CD8-positive, alpha-beta memory T cell (primary cell): ENCODE data around the gene HCK. TPM values are rescaled to one million over a fixed set of nuclear protein-coding genes. Genes with fewer than 3 reads are reported as not detected.
A peak's percentile ranks its signal among the peaks of the same experiment; 100 is the strongest.

Source experiments
- CTCF ChIA-PET: fragments of 350-600 bp; sonication (Branson Sonifier 250); formaldehyde crosslinking; loops from one replicate; lab custom pipeline; 2021; ENCODE audit warnings: antibody characterized with exemption; lab: Charles Lee
- POLR2A ChIA-PET: fragments of 350-600 bp; sonication (Branson Sonifier 250); formaldehyde crosslinking; loops from one replicate; lab custom pipeline; 2021; ENCODE audit warnings: antibody characterized with exemption; lab: Charles Lee
- DNase-seq, 5 donors: peaks; one replicate each; pipeline versions ENCODE4 v3.0.0 to v3.0.0-alpha.2; 2020 to 2022; ENCODE audit warnings: mixed read lengths in 1 of 5
- H3K27ac ChIP-seq: one replicate; pipeline ENCODE4 v1.7.0; 2013; ENCODE audit warnings: low read depth, mild to moderate bottlenecking, low read length, moderate library complexity
- H3K27me3 ChIP-seq: 2 replicates; pipeline ENCODE4 v1.7.0; 2013; ENCODE audit warnings: low read length, mild to moderate bottlenecking; ENCODE audit not compliant: insufficient read depth, poor library complexity, severe bottlenecking
- H3K36me3 ChIP-seq: 2 replicates; pipeline ENCODE4 v1.7.0; 2013; ENCODE audit warnings: mild to moderate bottlenecking, low read length, moderate library complexity; ENCODE audit not compliant: insufficient read depth
- H3K4me1 ChIP-seq: 2 replicates; pipeline ENCODE4 v1.7.0; 2013; ENCODE audit warnings: mild to moderate bottlenecking, low read length, moderate library complexity; ENCODE audit not compliant: insufficient read depth
- H3K4me3 ChIP-seq: 2 replicates; pipeline ENCODE4 v1.7.0; 2013; ENCODE audit warnings: mild to moderate bottlenecking, low read length
- H3K9me3 ChIP-seq: 2 replicates; pipeline ENCODE4 v1.7.0; 2013; ENCODE audit warnings: mild to moderate bottlenecking, low read length
- H3K27ac Mint-ChIP-seq, 8 donors: one replicate each; pipeline ENCODE4 v1.8.0; 2020 to 2021; ENCODE audit warnings: mixed read lengths in 8 of 8, mild to moderate bottlenecking in 6 of 8, inconsistent platforms in 3 of 8, moderate library complexity in 3 of 8
- H3K27me3 Mint-ChIP-seq, 2 donors: one replicate each; pipeline ENCODE4 v1.8.0; 2020 to 2021; ENCODE audit warnings: mixed read lengths in 2 of 2, mild to moderate bottlenecking in 1 of 2, moderate library complexity in 1 of 2
- H3K36me3 Mint-ChIP-seq, 3 donors: one replicate each; pipeline ENCODE4 v1.8.0; 2020 to 2021; ENCODE audit warnings: mixed read lengths in 3 of 3, inconsistent platforms in 1 of 3, mild to moderate bottlenecking in 1 of 3
- H3K4me1 Mint-ChIP-seq, 3 donors: one replicate each; pipeline ENCODE4 v1.8.0; 2020 to 2021; ENCODE audit warnings: mixed read lengths in 3 of 3, inconsistent platforms in 1 of 3, mild to moderate bottlenecking in 1 of 3
- H3K4me3 Mint-ChIP-seq, 7 donors: one replicate each; pipeline ENCODE4 v1.8.0; 2020 to 2021; ENCODE audit warnings: mixed read lengths in 7 of 7, mild to moderate bottlenecking in 6 of 7, moderate library complexity in 4 of 7, inconsistent platforms in 2 of 7
- H3K9me3 Mint-ChIP-seq, 5 donors: one replicate each; pipeline ENCODE4 v1.8.0; 2020 to 2022; ENCODE audit warnings: mixed read lengths in 5 of 5, mild to moderate bottlenecking in 3 of 5, moderate library complexity in 2 of 5, inconsistent platforms in 1 of 5
- polyA plus RNA-seq: library from polyadenylated mRNA; unstranded; fragments of 300-500 nt; fragmentation: Illumina TruSeq; gene quantifications from one replicate; pipeline ENCODE4 v1.2.3, GENCODE V29; 2021
- total RNA-seq, 2 experiments: library from RNA; stranded (reverse); gene quantifications; one replicate each; pipeline ENCODE4 v1.2.3, GENCODE V29; 2021

Gene HCK
- total and polyA plus RNA-seq, 3 experiments from 2014 or later, result 0.28 to 0.53 TPM; not detected in 1

GRCh38 chr20:32078791-32079190 lies 26.7 kb downstream of the HCK start:
- H3K4me3 Mint-ChIP-seq, result no peak overlapping the region
- Histone ChIP-seq H3K4me1 (no peaks in the 10 kb centered on the region), H3K9me3 (no peaks in the 10 kb centered on the region), H3K36me3 (no peaks in the 10 kb centered on the region), H3K27me3 (peaks cover 10% of the 10 kb centered on the region), H3K27ac (no peak overlapping the region), H3K4me3 (no peak overlapping the region)
- ChIA-PET CTCF (no interaction called here), POLR2A (no interaction called here)
- peaks cover 4 to 48% of the 10 kb centered on the region in 2 donors for H3K27me3 Mint-ChIP-seq
- no peaks in the 10 kb centered on the region for H3K9me3 Mint-ChIP-seq
- H3K27ac Mint-ChIP-seq, result no peak overlapping the region
- H3K36me3 Mint-ChIP-seq, result no peaks in the 10 kb centered on the region
- no peak for DNase-seq
- H3K4me1 Mint-ChIP-seq, result no peaks in the 10 kb centered on the region

GRCh38 chr20:32079655-32080109 lies 27.6 kb downstream of the HCK start:
- H3K27ac ChIP-seq, result no peak overlapping the region
- Mint-ChIP-seq H3K9me3 (no peaks in the 10 kb centered on the region), H3K4me1 (no peaks in the 10 kb centered on the region), H3K36me3 (no peaks in the 10 kb centered on the region), H3K4me3 (no peak overlapping the region), H3K27ac (no peak overlapping the region), H3K27me3 (peaks cover 4 to 48% of the 10 kb centered on the region in 2 donors)
- no peaks in the 10 kb centered on the region for H3K4me1 ChIP-seq
- no peaks in the 10 kb centered on the region for H3K36me3 ChIP-seq
- H3K27me3 ChIP-seq, result peaks cover 13% of the 10 kb centered on the region
- ChIA-PET POLR2A (no interaction called here), CTCF (no interaction called here)
- DNase-seq, result no peak
- H3K4me3 ChIP-seq, result no peak overlapping the region
- no peaks in the 10 kb centered on the region for H3K9me3 ChIP-seq

GRCh38 chr20:32080783-32081182 lies 28.7 kb downstream of the HCK start:
- Histone ChIP-seq H3K4me1 (no peaks in the 10 kb centered on the region), H3K36me3 (no peaks in the 10 kb centered on the region), H3K4me3 (no peak overlapping the region), H3K27ac (no peak overlapping the region), H3K9me3 (no peaks in the 10 kb centered on the region), H3K27me3 (peaks cover 13% of the 10 kb centered on the region)
- Mint-ChIP-seq H3K36me3 (no peaks in the 10 kb centered on the region), H3K27ac (no peak overlapping the region), H3K27me3 (peaks cover 4 to 51% of the 10 kb centered on the region in 2 donors), H3K4me1 (no peaks in the 10 kb centered on the region), H3K9me3 (no peaks in the 10 kb centered on the region), H3K4me3 (no peak overlapping the region)
- CTCF ChIA-PET, result interaction anchor here (1.2 kb wide), 1 partner anchor 49 kb away, joined by 3 read pairs; no protein-coding TSS in a partner anchor
- POLR2A ChIA-PET, result no interaction called here
- DNase-seq, result no peak

- Mint-ChIP-seq H3K9me3 (no peaks in the 10 kb centered on the region), H3K4me1 (peaks cover 0 to 1% (median 0%) of the 10 kb centered on the region in 3 donors), H3K36me3 (no peaks in the 10 kb centered on the region), H3K27ac (no peak overlapping the region), H3K27me3 (peaks cover 0 to 45% of the 10 kb centered on the region in 2 donors), H3K4me3 (no peak overlapping the region)
- Histone ChIP-seq H3K4me1 (no peaks in the 10 kb centered on the region), H3K27ac (no peak overlapping the region), H3K27me3 (peaks cover 13% of the 10 kb centered on the region), H3K9me3 (no peaks in the 10 kb centered on the region), H3K36me3 (no peaks in the 10 kb centered on the region), H3K4me3 (no peak overlapping the region)
- no peak for DNase-seq
- ChIA-PET CTCF (no interaction called here), POLR2A (no interaction called here)
Measured at GRCh38 chr20:32083469-32083868, 31.4 kb downstream of the HCK start.

GRCh38 chr20:32087070-32087469 lies 35.0 kb downstream of the HCK start:
- Histone ChIP-seq H3K27ac (no peak overlapping the region), H3K36me3 (no peaks in the 10 kb centered on the region), H3K4me1 (no peaks in the 10 kb centered on the region), H3K9me3 (no peaks in the 10 kb centered on the region), H3K4me3 (no peak overlapping the region), H3K27me3 (peaks cover 13% of the 10 kb centered on the region)
- no peaks in the 10 kb centered on the region for H3K36me3 Mint-ChIP-seq
- no peaks in the 10 kb centered on the region for H3K9me3 Mint-ChIP-seq
- CTCF ChIA-PET, result no interaction called here
- H3K4me1 Mint-ChIP-seq, result peaks cover 0 to 3% (median 0%) of the 10 kb centered on the region in 3 donors
- H3K4me3 Mint-ChIP-seq, result no peak overlapping the region
- POLR2A ChIA-PET, result no interaction called here
- no peak overlapping the region for H3K27ac Mint-ChIP-seq
- no peak for DNase-seq
- H3K27me3 Mint-ChIP-seq, result peaks cover 0 to 31% of the 10 kb centered on the region in 2 donors

GRCh38 chr20:32088759-32089158 lies 36.7 kb downstream of the HCK start:
- H3K9me3 Mint-ChIP-seq, result no peaks in the 10 kb centered on the region
- ChIA-PET CTCF (interaction anchor here (1.2 to 1.3 kb wide), 2 partner anchors 58 to 265 kb away, joined by 3 to 4 read pairs; no protein-coding TSS in a partner anchor), POLR2A (no interaction called here)
- no peaks in the 10 kb centered on the region for H3K4me1 ChIP-seq
- peaks cover 2 to 20% of the 10 kb centered on the region in 2 donors for H3K27me3 Mint-ChIP-seq
- H3K4me3 ChIP-seq, result no peak overlapping the region
- no peak overlapping the region for H3K27ac ChIP-seq
- no peak for DNase-seq
- H3K9me3 ChIP-seq, result no peaks in the 10 kb centered on the region
- H3K36me3 ChIP-seq, result no peaks in the 10 kb centered on the region
- H3K4me3 Mint-ChIP-seq, result no peak overlapping the region
- H3K4me1 Mint-ChIP-seq, result peaks cover 0 to 3% (median 0%) of the 10 kb centered on the region in 3 donors
- no peaks in the 10 kb centered on the region for H3K36me3 Mint-ChIP-seq
- peaks cover 3% of the 10 kb centered on the region for H3K27me3 ChIP-seq
- H3K27ac Mint-ChIP-seq, result no peak overlapping the region

- no peak for DNase-seq
- H3K36me3 Mint-ChIP-seq, result no peaks in the 10 kb centered on the region
- H3K9me3 Mint-ChIP-seq, result no peaks in the 10 kb centered on the region
- no peak overlapping the region for H3K4me3 Mint-ChIP-seq
- no peaks in the 10 kb centered on the region for H3K27me3 ChIP-seq
- H3K4me1 Mint-ChIP-seq, result peaks cover 0 to 3% (median 0%) of the 10 kb centered on the region in 3 donors
- peaks cover 8 to 27% of the 10 kb centered on the region in 2 donors for H3K27me3 Mint-ChIP-seq
- H3K4me1 ChIP-seq, result no peaks in the 10 kb centered on the region
- no peaks in the 10 kb centered on the region for H3K9me3 ChIP-seq
- CTCF ChIA-PET, result interaction anchor here (1.3 kb wide), 1 partner anchor 266 kb away, joined by 4 read pairs; no protein-coding TSS in a partner anchor
- no peak overlapping the region for H3K27ac ChIP-seq
- POLR2A ChIA-PET, result no interaction called here
- no peaks in the 10 kb centered on the region for H3K36me3 ChIP-seq
- H3K4me3 ChIP-seq, result no peak overlapping the region
- no peak overlapping the region for H3K27ac Mint-ChIP-seq
Measured at GRCh38 chr20:32089637-32090362, 37.8 kb downstream of the HCK start.

- no peaks in the 10 kb centered on the region for H3K27me3 ChIP-seq
- no peaks in the 10 kb centered on the region for H3K4me1 ChIP-seq
- ChIA-PET POLR2A (no interaction called here), CTCF (interaction anchor here (1.0 to 2.9 kb wide), 6 partner anchors 9 to 394 kb away, joined by 3 to 13 read pairs (median 4); no protein-coding TSS in a partner anchor)
- H3K4me1 Mint-ChIP-seq, result peaks cover 0 to 2% (median 0%) of the 10 kb centered on the region in 3 donors
- H3K4me3 Mint-ChIP-seq, result no peak overlapping the region
- H3K9me3 ChIP-seq, result no peaks in the 10 kb centered on the region
- no peaks in the 10 kb centered on the region for H3K36me3 Mint-ChIP-seq
- no peak overlapping the region for H3K4me3 ChIP-seq
- DNase-seq, result peak; percentile 54 to 80 (median 60)
- no peaks in the 10 kb centered on the region for H3K9me3 Mint-ChIP-seq
- no peaks in the 10 kb centered on the region for H3K36me3 ChIP-seq
- H3K27ac ChIP-seq, result no peak overlapping the region
- peak overlapping the region in 1 of 8 donors; percentile 29 for H3K27ac Mint-ChIP-seq
- peaks cover 8 to 12% of the 10 kb centered on the region in 2 donors for H3K27me3 Mint-ChIP-seq
Measured at GRCh38 chr20:32091888-32092346, 39.9 kb downstream of the HCK start.
